SU-DHL-6 (cell line): Measurements from ENCODE around the gene CYP26B1.

Experiments
- H2AFZ ChIP-seq: fragments of 200-600 bp; sonication (generic); 2 replicates; pipeline ENCODE4 v1.6.1; 2014; ENCODE audit warnings: low read depth, mild to moderate bottlenecking, moderate library complexity, mixed read lengths, antibody characterized with exemption, low read length; ENCODE audit not compliant: severe bottlenecking
- H3F3A ChIP-seq: fragments of 200-600 bp; shearing (Covaris generic); 2 replicates; pipeline ENCODE4 v1.6.0; 2016; ENCODE audit warnings: antibody characterized with exemption, mild to moderate bottlenecking; ENCODE audit not compliant: insufficient read depth
- H3K27ac ChIP-seq: fragments of 200-600 bp; sonication (generic); 2 replicates; pipeline ENCODE4 v1.5.1; 2016; ENCODE audit warnings: low read depth, mild to moderate bottlenecking, low read length, moderate library complexity, mixed read lengths
- H3K27me3 ChIP-seq: fragments of 200-600 bp; sonication (generic), shearing (Covaris generic); 2 replicates; pipeline ENCODE4 v1.6.0; 2014; ENCODE audit warnings: mild to moderate bottlenecking, low read length
- H3K36me3 ChIP-seq: fragments of 200-600 bp; sonication (generic); 2 replicates; pipeline ENCODE4 v1.6.1; 2014; ENCODE audit warnings: mild to moderate bottlenecking, low read length, mixed read lengths
- H3K4me2 ChIP-seq: fragments of 300-600, 200-600 bp; shearing (Covaris generic), sonication (generic); 2 replicates; pipeline ENCODE4 v1.6.0; 2014; ENCODE audit warnings: low read length, low read depth, mild to moderate bottlenecking; ENCODE audit not compliant: poor library complexity, severe bottlenecking
- H3K4me3 ChIP-seq: fragments of 200-600 bp; sonication (generic); 2 replicates; pipeline ENCODE4 v1.5.1; 2014; ENCODE audit warnings: antibody characterized with exemption, low read length, mild to moderate bottlenecking, mixed read lengths; ENCODE audit not compliant: insufficient read depth, poor library complexity, severe bottlenecking
- H3K79me2 ChIP-seq: fragments of 200-600 bp; sonication (generic); 2 replicates; pipeline ENCODE4 v1.6.1; 2014; ENCODE audit warnings: mild to moderate bottlenecking, low read length, moderate library complexity; ENCODE audit not compliant: insufficient read depth
- H3K9ac ChIP-seq: fragments of 200-600 bp; sonication (generic); 2 replicates; pipeline ENCODE4 v1.7.0; 2014; ENCODE audit warnings: mild to moderate bottlenecking, low read length
- H3K9me2 ChIP-seq: fragments of 200-600 bp; sonication (generic); replicated peaks from 2 replicates; pipeline ENCODE4 v1.6.1; 2014; ENCODE audit warnings: low read length; ENCODE audit not compliant: insufficient read depth
- H3K9me3 ChIP-seq: fragments of 200-600 bp; sonication (generic); 2 replicates; pipeline ENCODE4 v1.6.1; 2014; ENCODE audit warnings: low read length, mixed read lengths; ENCODE audit not compliant: insufficient read depth
- H4K20me1 ChIP-seq: fragments of 200-600 bp; sonication (generic); 2 replicates; pipeline ENCODE4 v1.6.1; 2014; ENCODE audit warnings: low read depth, mild to moderate bottlenecking, antibody characterized with exemption, low read length, moderate library complexity, mixed read lengths
- EZH2phosphoT487 ChIP-seq: fragments of 200-600 bp; sonication (generic), shearing (Covaris generic); conservative IDR thresholded peaks from 2 replicates; pipeline ENCODE4 v1.6.1; 2018; ENCODE audit warnings: mild to moderate bottlenecking, antibody characterized with exemption, low read length, moderate library complexity, mixed read lengths
- TF ChIP-seq, protein P1 (sequence below): fragments of 200-600 bp; sonication (generic); IDR thresholded peaks from one replicate; pipeline ENCODE4 v1.5.1; 2017; ENCODE audit warnings: antibody characterized with exemption, mild to moderate bottlenecking, low read length, moderate library complexity; ENCODE audit not compliant: insufficient read depth, poor library complexity, severe bottlenecking

The CYP26B1 gene

DNA sequence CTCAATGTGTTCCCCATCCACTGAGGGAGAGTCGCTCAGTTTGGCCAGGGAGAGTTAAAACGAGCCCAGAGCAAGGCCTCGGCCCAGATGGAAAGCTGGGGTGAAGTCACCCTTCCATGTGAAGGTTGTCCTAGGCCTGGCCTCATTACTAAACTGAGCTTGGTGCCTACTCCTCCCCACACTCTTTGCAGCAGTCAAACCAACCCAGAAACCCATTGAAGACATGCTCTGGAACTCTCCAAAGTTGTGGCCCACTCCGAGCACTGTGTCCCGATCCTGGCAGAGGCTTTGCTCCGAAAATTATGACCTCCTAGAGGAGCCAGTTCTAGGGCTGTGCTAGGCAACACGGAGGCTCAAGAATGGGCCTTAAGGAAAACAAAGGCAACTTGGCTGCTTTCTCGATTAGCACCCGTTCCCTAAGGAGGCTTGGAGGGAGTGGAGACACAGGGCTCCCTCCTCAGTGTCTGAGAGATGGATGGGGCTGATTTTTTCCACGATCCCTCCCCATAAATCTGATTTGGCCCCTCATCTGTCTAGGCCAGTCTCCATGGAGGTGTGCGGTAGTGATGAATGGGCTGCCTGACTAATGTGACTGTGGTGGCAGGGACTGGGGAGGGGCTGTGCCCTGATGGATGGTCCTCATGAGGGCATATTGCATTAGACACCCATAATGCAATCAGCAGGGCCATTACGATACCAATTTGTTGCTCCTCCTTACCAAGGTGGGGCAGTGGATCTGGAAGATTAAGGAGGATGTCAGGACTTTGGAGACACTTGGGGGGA lies 11.7 kb upstream of the CYP26B1 start:
- Histone ChIP-seq H3K27me3 (no peaks in the 10 kb centered on the region), H3K9me3 (no peaks in the 10 kb centered on the region), H3K9me2 (no peaks in the 10 kb centered on the region), H3K4me2 (no peak overlapping the region), H3K9ac (no peak overlapping the region), H2AFZ (no peak overlapping the region), H3K27ac (no peak overlapping the region), H3F3A (no peaks in the 10 kb centered on the region), H3K36me3 (no peaks in the 10 kb centered on the region), H4K20me1 (no peaks in the 10 kb centered on the region), H3K4me3 (no peak overlapping the region), H3K79me2 (no peaks in the 10 kb centered on the region)
- no peak for TF ChIP-seq EZH2phosphoT487
- TF ChIP-seq, protein P1, sequence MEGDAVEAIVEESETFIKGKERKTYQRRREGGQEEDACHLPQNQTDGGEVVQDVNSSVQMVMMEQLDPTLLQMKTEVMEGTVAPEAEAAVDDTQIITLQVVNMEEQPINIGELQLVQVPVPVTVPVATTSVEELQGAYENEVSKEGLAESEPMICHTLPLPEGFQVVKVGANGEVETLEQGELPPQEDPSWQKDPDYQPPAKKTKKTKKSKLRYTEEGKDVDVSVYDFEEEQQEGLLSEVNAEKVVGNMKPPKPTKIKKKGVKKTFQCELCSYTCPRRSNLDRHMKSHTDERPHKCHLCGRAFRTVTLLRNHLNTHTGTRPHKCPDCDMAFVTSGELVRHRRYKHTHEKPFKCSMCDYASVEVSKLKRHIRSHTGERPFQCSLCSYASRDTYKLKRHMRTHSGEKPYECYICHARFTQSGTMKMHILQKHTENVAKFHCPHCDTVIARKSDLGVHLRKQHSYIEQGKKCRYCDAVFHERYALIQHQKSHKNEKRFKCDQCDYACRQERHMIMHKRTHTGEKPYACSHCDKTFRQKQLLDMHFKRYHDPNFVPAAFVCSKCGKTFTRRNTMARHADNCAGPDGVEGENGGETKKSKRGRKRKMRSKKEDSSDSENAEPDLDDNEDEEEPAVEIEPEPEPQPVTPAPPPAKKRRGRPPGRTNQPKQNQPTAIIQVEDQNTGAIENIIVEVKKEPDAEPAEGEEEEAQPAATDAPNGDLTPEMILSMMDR: no peak

DNA sequence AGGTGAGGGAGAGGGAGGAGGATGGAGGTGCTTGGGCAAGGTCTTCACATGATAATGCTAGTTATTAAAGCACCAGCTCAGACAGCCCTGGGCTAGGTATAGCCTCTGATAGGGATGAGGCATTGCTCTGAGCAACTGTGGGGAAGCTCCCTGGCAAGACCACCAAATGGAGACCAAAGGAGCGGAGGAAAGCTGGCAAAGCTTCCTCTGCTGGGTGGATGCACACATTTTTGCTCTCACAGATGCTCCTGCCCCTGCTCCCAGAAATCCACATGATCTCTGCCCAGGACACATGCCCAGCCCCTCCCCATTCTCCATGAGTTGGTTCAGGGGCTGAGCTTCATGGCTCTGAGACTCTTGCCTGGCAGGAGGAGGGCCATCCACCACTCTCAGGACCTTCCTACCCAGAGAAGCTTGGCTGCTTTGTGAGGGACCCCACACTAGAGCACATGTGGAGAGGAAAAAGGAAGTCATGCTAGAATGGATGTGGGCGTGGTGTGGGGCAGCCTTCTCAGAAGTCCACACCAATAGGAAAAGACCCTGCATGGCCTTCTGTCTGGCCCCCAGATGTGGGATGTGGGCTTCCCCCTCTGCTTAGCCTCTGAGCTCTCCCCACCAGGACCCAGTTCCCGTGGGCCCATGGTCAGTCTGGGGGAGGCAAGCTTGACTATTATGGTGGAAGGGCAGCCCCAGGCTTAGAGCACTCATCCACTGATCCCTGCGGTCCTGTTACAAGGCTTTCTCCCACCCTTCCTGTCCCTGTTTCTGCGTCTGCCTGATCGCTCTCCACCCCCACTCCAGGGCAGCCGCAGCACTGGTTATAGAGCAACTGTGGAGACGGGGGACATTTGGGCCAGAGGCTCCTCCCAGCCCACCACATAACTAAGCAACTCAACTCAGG lies 10.5 kb upstream of the CYP26B1 start:
- Histone ChIP-seq H3F3A (no peaks in the 10 kb centered on the region), H3K9me3 (no peaks in the 10 kb centered on the region), H3K9ac (no peak overlapping the region), H3K9me2 (no peaks in the 10 kb centered on the region), H4K20me1 (no peaks in the 10 kb centered on the region), H3K27ac (no peak overlapping the region), H3K36me3 (no peaks in the 10 kb centered on the region), H2AFZ (no peak overlapping the region), H3K27me3 (no peaks in the 10 kb centered on the region), H3K4me2 (no peak overlapping the region), H3K79me2 (no peaks in the 10 kb centered on the region), H3K4me3 (no peak overlapping the region)
- no peak for TF ChIP-seq EZH2phosphoT487
- TF ChIP-seq, protein P1: no peak

DNA sequence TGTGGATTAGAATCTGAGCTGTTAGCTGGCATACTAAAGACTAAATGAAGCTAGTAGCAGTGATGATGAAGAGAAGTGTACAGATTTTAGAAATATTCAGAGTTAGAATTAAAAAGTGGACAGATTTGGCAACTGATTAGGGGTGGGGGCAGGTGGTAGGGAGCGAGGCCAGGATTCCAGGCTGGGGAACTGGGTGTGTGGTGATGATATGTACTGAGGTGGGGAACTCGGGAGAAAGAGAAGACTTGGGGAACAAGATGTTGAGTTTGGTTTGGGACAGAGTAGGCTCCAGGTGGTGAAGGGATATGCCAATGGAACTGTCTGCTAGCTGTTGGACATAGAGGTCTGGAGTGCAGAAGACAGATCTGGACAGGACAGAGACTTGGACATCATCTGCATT lies 9.2 kb upstream of the CYP26B1 start:
- Histone ChIP-seq H3K9me3 (no peaks in the 10 kb centered on the region), H3K27ac (no peak overlapping the region), H3K79me2 (no peaks in the 10 kb centered on the region), H3K9ac (no peak overlapping the region), H3F3A (no peaks in the 10 kb centered on the region), H3K27me3 (no peaks in the 10 kb centered on the region), H3K4me2 (no peak overlapping the region), H2AFZ (no peak overlapping the region), H3K36me3 (no peaks in the 10 kb centered on the region), H4K20me1 (no peaks in the 10 kb centered on the region), H3K9me2 (no peaks in the 10 kb centered on the region), H3K4me3 (no peak overlapping the region)
- no peak for TF ChIP-seq EZH2phosphoT487
